ENCODE measurements around the gene P2RY11.
A peak's percentile ranks its signal among the peaks of the same experiment; 100 is the strongest.

The P2RY11 gene

DNA sequence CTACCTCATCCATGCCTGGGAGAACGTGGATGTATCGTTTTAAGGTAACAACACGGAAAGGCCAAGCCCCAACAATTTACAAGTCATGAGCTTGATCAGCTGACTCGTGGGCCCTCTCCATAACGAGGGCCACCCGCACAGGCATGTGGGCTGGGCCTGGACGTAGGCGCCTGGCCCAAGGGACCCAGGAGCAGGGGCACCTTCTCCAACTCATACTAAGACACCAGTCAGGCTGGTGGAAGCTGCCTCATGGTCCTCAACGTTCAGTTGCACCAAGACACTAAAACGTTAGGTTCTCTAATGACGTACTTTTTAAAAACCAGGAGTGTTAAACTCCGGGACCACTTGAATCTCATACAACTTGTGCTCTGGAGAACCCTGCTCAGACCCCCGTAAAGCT lies 30.0 kb downstream of the P2RY11 start:
- no peak for DNase-seq (ENCODE audit: low read depth in 2 of 2)

DNA sequence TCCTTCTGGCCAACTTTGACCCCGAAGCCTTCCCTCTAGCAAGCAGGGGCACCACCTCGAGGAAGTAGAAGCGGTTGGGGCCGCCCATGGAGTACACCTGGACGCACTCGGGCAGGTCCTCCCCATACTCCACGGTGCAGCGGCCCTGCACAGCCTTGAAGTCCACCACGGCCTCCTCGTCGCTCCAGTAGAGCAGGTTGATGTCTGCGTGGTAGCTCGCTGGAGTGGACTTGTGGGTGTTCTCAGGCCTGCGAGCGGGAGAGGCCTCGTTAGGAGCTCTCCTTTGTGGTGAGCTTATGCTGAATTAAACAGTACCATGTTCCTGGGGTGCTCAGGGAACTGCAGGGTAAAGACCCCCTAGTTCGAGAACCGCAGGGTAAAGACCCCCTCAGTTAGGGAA lies 30.5 kb downstream of the P2RY11 start:
- DNase-seq (ENCODE audit: low read depth in 2 of 2) = no peak

GRCh38 chr19:10142701-10143375 lies 31.3 kb downstream of the P2RY11 start:
- DNase-seq (ENCODE audit: low read depth in 2 of 2) = peak in 1 of 2 donors; percentile 9

GRCh38 chr19:10143681-10144080 lies 32.2 kb downstream of the P2RY11 start:
- DNase-seq (ENCODE audit: low read depth in 2 of 2) = no peak

DNA sequence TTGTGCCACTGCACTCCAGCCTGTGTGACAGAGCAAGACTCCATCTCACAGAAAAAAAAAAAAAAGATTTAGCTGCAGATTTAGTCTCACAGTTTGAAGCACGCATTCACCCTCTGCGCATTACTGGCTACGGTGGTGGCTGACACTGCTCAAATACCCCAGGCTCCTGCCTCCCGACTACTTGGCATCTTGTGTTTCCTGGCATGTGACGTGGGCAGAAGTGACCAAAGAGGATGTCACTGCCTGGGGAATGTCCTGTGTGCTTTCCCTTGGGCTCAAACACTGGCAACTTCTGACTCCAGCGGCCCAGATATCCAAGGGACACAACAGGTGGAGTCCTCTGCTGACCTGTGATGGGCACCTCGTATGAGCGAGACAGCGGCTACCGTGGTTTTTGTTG lies 32.9 kb downstream of the P2RY11 start:
- DNase-seq (ENCODE audit: low read depth in 2 of 2) = no peak

GRCh38 chr19:10145031-10145430 lies 33.5 kb downstream of the P2RY11 start:
- DNase-seq (ENCODE audit: low read depth in 2 of 2) = no peak

DNA sequence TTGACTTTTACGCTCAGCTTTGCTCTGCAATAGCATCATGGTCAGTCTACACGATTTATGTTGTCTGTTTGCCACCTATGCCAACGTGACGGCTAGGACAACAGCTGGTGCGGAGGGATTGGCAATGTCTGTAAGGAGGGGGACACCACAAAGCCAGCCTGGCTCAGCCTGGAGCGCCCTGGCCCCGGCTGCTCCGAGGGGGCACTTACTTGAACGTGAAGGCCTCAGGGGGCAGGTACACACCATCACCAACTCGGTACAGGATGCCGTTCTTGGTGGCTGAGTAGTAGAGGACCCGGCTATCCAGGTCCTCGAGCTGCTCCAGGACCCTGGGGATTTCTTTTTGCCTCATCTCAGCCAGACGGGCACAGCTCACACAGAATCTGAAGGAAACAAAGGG lies 34.6 kb downstream of the P2RY11 start:
- DNase-seq (ENCODE audit: low read depth in 2 of 2) = no peak

GRCh38 chr19:10149427-10149826 lies 37.9 kb downstream of the P2RY11 start:
- DNase-seq (ENCODE audit: low read depth in 2 of 2) = no peak

DNA sequence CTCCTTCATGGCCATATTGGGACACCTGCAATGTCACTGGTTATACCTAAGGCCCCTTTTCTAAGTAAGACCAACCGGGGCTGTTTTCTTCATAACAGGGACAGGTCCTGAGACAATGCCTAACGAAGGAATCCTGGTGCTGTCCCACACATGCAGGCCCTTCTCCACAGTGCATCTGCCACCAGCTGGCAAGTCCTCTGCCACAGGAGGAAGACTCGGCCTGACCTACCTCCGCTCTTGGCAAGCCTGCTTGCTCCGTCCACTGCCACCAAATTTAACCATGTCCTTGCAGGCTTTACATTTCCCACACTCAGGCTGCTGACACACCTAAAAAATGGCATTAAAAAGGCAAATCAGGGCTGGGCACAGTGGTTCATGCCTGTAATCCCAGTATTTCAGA lies 40.0 kb downstream of the P2RY11 start:
- no peak for DNase-seq (ENCODE audit: low read depth in 2 of 2)

DNA sequence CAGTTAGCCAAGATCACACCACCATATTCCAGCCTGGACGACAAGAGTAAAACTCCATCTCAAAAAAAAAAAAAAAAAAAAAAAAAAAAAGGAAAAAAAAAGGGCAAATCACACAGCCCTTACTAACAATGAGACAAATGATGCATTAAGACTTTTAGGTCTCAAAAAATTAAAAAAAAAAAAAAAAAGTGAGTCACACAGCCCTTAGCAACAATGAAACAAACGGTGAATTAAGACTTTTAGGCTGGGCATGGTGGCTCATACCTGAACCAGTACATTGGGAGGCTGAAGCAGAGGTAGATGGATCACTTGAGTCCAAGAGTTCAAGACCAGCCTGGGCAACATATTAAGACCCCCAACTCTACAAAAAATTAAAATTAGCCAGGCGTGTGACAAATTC lies 40.6 kb downstream of the P2RY11 start:
- DNase-seq (ENCODE audit: low read depth in 2 of 2) = no peak

DNA sequence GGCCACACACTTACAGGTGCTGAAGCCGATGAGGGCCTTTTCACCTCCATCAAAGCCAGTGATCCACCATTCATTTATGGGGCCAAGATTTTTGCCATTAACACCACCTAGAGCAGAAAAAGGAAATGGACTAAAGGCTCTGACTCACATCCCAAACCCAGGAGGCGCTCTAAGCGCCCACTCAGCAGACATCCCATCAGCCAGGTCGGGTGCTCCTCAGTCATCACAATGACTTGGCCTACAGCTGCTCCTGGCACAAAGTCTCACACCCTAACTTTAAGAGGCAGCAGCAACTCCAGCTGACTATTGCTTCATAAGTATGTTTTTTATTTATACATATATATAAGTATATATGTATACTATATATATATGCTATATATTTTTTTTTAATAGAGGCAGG lies 44.3 kb downstream of the P2RY11 start:
- no peak for DNase-seq (ENCODE audit: low read depth in 2 of 2)

- DNase-seq (ENCODE audit: low read depth in 2 of 2) = no peak
These were observed 46.6 kb downstream of the P2RY11 start for GRCh38 chr19:10158071-10158470.

DNA sequence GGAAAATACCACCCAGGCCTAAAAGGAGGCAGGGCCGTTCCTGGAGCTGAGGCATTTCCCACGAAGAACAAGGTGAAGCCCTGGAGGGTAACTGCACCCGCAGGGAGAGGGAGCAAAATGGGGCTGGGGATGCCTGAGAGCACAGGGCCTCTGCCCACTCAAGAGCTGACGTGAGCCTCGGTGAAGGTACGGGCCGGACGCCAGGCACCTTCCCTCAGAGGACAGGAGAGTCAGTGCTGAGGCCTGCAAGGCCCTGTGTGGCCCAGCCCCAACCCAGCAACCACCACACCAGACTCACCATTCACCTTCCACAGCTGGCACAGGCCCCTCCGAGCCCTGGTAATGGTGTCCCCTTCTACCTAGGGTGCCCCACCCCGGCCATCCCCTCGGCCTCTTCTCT lies 47.0 kb downstream of the P2RY11 start:
- no peak for DNase-seq (ENCODE audit: low read depth in 2 of 2)

GRCh38 chr19:10159610-10160009 lies 48.1 kb downstream of the P2RY11 start:
- no peak for DNase-seq (ENCODE audit: low read depth in 2 of 2)

- DNase-seq (ENCODE audit: low read depth in 2 of 2) = no peak
These were observed 52.0 kb downstream of the P2RY11 start for GRCh38 chr19:10163536-10163935.
